D721Med (cell line): ENCODE measurements around the gene WNT2.

ENCODE experiments used
- DNase-seq: peaks from one replicate; pipeline ENCODE4 v3.0.0; 2011; ENCODE audit warnings: low spot score; ENCODE audit not compliant: insufficient read length
- FAIRE-seq: peaks from 2 replicates; lab custom pipeline; 2011; peaks lifted over from hg19 to GRCh38; lab: Jason Lieb, UNC
- CTCF ChIP-seq: IDR thresholded peaks from 2 replicates; pipeline ENCODE4 v1.5.1; 2012; ENCODE audit warnings: mild to moderate bottlenecking, control low read depth; ENCODE audit not compliant: insufficient read depth; ENCODE audit errors: missing control alignments

The WNT2 gene

GRCh38 chr7:117324960-117325359 is 2.1 kb upstream of the WNT2 start:
- DNase-seq: no peak
- no peak for TF ChIP-seq CTCF
- FAIRE-seq: no peak

- no peak for DNase-seq
- no peak for FAIRE-seq
- no peak for TF ChIP-seq CTCF
These were observed 1.2 kb upstream of the WNT2 start for GRCh38 chr7:117323851-117324711.

- DNase-seq (no peak), FAIRE-seq (no peak)
- no peak for TF ChIP-seq CTCF
These were observed 520 bp upstream of the WNT2 start for GRCh38 chr7:117323305-117323850.

- no peak for TF ChIP-seq CTCF
- FAIRE-seq (no peak), DNase-seq (no peak)
These were observed 2.3 kb downstream of the WNT2 start for GRCh38 chr7:117320523-117320922.

- DNase-seq: no peak
- no peak for FAIRE-seq
These were observed 3.7 kb downstream of the WNT2 start for GRCh38 chr7:117319181-117319580.

GRCh38 chr7:117313582-117313981 is 9.3 kb downstream of the WNT2 start:
- FAIRE-seq (no peak), DNase-seq (no peak)
- TF ChIP-seq CTCF: no peak

More at GRCh38 chr7:117319181-117319580, 3.7 kb downstream of the WNT2 start:
- no peak for TF ChIP-seq CTCF
